CD4-positive, CD25-positive, alpha-beta regulatory T cell (primary cell): ENCODE data around the gene DLGAP4. TPM values are rescaled to one million over a fixed set of nuclear protein-coding genes. Genes with fewer than 3 reads are reported as not detected.

Experiments used
- ATAC-seq, 2 donors: fragments of 150-1000 bp; cut with Tn5 transposase; one replicate each; pipeline ENCODE4 v1.10.0; 2021; ENCODE audit warnings: low read depth in 2 of 2, moderate number of reproducible peaks in 2 of 2, moderate library complexity in 1 of 2
- DNase-seq, 3 donors: peaks; one replicate each; pipeline versions ENCODE4 v3.0.0 to v3.0.0-alpha.2; 2012 to 2022; ENCODE audit warnings: mixed read lengths in 1 of 3
- H3K27ac ChIP-seq: one replicate; pipeline ENCODE4 v1.7.0; 2013; ENCODE audit warnings: mild to moderate bottlenecking, low read length; ENCODE audit not compliant: insufficient read depth, poor library complexity, severe bottlenecking
- H3K27me3 ChIP-seq: one replicate; pipeline ENCODE4 v1.7.0; 2013; ENCODE audit warnings: low read length; ENCODE audit not compliant: control insufficient read depth, insufficient read depth
- H3K36me3 ChIP-seq: one replicate; pipeline ENCODE4 v1.7.0; 2013; ENCODE audit warnings: mild to moderate bottlenecking, low read length, moderate library complexity; ENCODE audit not compliant: control insufficient read depth, insufficient read depth
- H3K4me1 ChIP-seq: 2 replicates; pipeline ENCODE4 v1.7.0; 2013; ENCODE audit warnings: mild to moderate bottlenecking, low read length; ENCODE audit not compliant: insufficient read depth, control insufficient read depth, poor library complexity, severe bottlenecking
- H3K4me3 ChIP-seq: one replicate; pipeline ENCODE4 v1.7.0; 2013; ENCODE audit warnings: low read depth, mild to moderate bottlenecking, low read length, moderate library complexity
- H3K9me3 ChIP-seq, 2 experiments: 1 replicate in 1 of 2; 2 replicates in 1 of 2; pipeline ENCODE4 v1.7.0; 2013; ENCODE audit warnings: low read length in 2 of 2, mild to moderate bottlenecking in 1 of 2, moderate library complexity in 1 of 2; ENCODE audit not compliant: control insufficient read depth in 2 of 2
- H3K27ac Mint-ChIP-seq, 3 donors: one replicate each; pipeline ENCODE4 v1.8.0; 2020 to 2022; ENCODE audit warnings: mild to moderate bottlenecking in 3 of 3, mixed read lengths in 3 of 3, moderate library complexity in 2 of 3
- H3K27me3 Mint-ChIP-seq: one replicate; pipeline ENCODE4 v1.8.0; 2022; ENCODE audit warnings: mild to moderate bottlenecking, mixed read lengths
- H3K36me3 Mint-ChIP-seq: one replicate; pipeline ENCODE4 v1.8.0; 2020; ENCODE audit warnings: mixed read lengths
- H3K4me1 Mint-ChIP-seq, 4 donors: one replicate each; pipeline ENCODE4 v1.8.0; 2020 to 2022; ENCODE audit warnings: mixed read lengths in 4 of 4, mild to moderate bottlenecking in 1 of 4
- H3K4me3 Mint-ChIP-seq, 4 donors: one replicate each; pipeline ENCODE4 v1.8.0; 2020 to 2022; ENCODE audit warnings: mild to moderate bottlenecking in 4 of 4, mixed read lengths in 4 of 4, moderate library complexity in 3 of 4
- H3K9me3 Mint-ChIP-seq, 7 donors: one replicate each; pipeline ENCODE4 v1.8.0; 2020 to 2022; ENCODE audit warnings: mixed read lengths in 7 of 7, mild to moderate bottlenecking in 3 of 7, moderate library complexity in 2 of 7
- polyA plus RNA-seq, 4 donors: library from polyadenylated mRNA; unstranded; fragments of 300-500 nt; fragmentation: Illumina TruSeq; gene quantifications; one replicate each; pipeline ENCODE4 v1.2.3, GENCODE V29; 2021
- total RNA-seq: library from RNA; stranded (reverse); gene quantifications from one replicate; pipeline ENCODE4 v1.2.3, GENCODE V29; 2022

Gene DLGAP4
- total and polyA plus RNA-seq, 5 donors from 2014 or later: 10.8 to 43.5 (median 14.7) TPM

DNA sequence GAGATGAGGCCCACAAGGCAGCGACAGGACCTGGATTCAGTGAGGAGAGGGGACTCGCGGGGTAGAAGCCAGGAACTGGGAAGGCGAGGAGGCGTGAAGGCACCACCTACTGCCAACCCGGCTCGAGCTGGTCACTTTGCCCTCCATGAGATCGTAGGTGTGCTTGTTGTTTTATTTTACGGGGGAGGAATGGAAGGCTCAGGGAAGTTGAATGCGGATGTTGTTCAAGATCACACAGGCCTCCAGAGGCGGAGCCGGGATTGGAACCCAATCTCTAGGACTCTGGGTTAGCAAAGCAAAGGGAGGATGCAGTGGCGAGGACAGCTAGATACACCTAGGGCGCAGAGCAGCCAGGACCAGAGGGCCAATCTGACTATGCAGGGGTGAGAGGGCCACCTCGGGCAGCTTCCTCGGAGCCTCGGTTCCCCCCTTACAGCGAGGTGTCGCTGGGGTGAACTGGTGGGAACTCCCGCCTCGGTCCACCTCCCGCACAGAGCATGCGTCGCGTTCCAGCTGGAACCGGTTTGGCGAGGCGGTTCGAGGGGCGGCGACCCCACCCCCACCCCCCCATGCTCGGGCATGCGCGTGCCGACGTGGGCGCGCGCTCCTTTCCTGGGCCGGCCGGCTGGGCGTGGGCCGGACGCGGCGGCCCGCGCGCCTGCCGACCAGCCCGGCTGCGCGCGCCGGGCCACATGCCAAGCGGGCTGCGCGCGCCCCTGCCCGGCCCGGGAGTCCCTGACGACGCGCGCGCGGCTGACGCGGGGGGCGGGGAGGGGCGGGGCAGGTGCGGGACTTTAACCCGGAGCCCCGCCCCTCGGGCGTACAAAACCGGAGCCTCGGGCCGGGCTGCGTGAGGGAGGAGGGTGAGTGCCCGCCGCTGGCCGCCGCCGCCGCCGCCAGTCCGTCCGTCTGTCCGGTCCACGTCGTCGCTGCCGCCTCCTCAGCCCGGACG, 154.8 kb downstream of the DLGAP4 start:
- peak overlapping the region; percentile 91 for H3K27ac ChIP-seq
- H3K4me3 ChIP-seq: peak overlapping the region; percentile 68
- H3K4me1 Mint-ChIP-seq: peaks cover 4 to 49% (median 31%) of the 10 kb centered on the region in 4 donors
- H3K36me3 Mint-ChIP-seq: no peaks in the 10 kb centered on the region
- peaks cover 11% of the 10 kb centered on the region for H3K27me3 Mint-ChIP-seq
- no peaks in the 10 kb centered on the region for H3K9me3 ChIP-seq
- DNase-seq (peak; percentile 86 to 94 (median 88)), ATAC-seq (peak; percentile 76 to 80)
- no peaks in the 10 kb centered on the region for H3K36me3 ChIP-seq
- H3K4me1 ChIP-seq: peaks cover 47% of the 10 kb centered on the region
- peak overlapping the region; percentile 95 to 97 (median 97) for H3K27ac Mint-ChIP-seq
- H3K9me3 Mint-ChIP-seq: no peaks in the 10 kb centered on the region
- H3K4me3 Mint-ChIP-seq: peak overlapping the region; percentile 85 to 98 (median 92)
- H3K27me3 ChIP-seq: no peaks in the 10 kb centered on the region

- Mint-ChIP-seq H3K9me3 (no peaks in the 10 kb centered on the region), H3K4me1 (peaks cover 0 to 58% (median 40%) of the 10 kb centered on the region in 4 donors), H3K27ac (peak overlapping the region; percentile 95 to 97 (median 97)), H3K27me3 (peaks cover 6% of the 10 kb centered on the region), H3K36me3 (no peaks in the 10 kb centered on the region), H3K4me3 (peak overlapping the region; percentile 92 to 98 (median 95))
- DNase-seq: peak; percentile 40 to 48 (median 43)
- Histone ChIP-seq H3K36me3 (no peaks in the 10 kb centered on the region), H3K9me3 (no peaks in the 10 kb centered on the region), H3K4me3 (peak overlapping the region; percentile 80), H3K4me1 (peaks cover 56% of the 10 kb centered on the region), H3K27ac (peak overlapping the region; percentile 91), H3K27me3 (no peaks in the 10 kb centered on the region)
- ATAC-seq: peak in 1 of 2 donors; percentile 30
Measured at GRCh38 chr20:36461600-36462439, 155.7 kb downstream of the DLGAP4 start.

GRCh38 chr20:36462440-36463211, 156.5 kb downstream of the DLGAP4 start:
- Histone ChIP-seq H3K27me3 (no peaks in the 10 kb centered on the region), H3K4me3 (peak overlapping the region; percentile 80), H3K27ac (peak overlapping the region; percentile 91), H3K9me3 (no peaks in the 10 kb centered on the region), H3K36me3 (no peaks in the 10 kb centered on the region), H3K4me1 (peaks cover 64% of the 10 kb centered on the region)
- Mint-ChIP-seq H3K27ac (peak overlapping the region; percentile 95 to 97 (median 97)), H3K4me3 (peak overlapping the region; percentile 92 to 98 (median 95)), H3K36me3 (no peaks in the 10 kb centered on the region), H3K27me3 (peaks cover 5% of the 10 kb centered on the region), H3K9me3 (no peaks in the 10 kb centered on the region), H3K4me1 (peaks cover 7 to 66% (median 48%) of the 10 kb centered on the region in 4 donors)
- no peak for ATAC-seq
- DNase-seq: no peak

GRCh38 chr20:36463212-36464061, 157.3 kb downstream of the DLGAP4 start:
- Mint-ChIP-seq H3K4me3 (peak overlapping the region; percentile 92 to 98 (median 95)), H3K27ac (peak overlapping the region; percentile 95 to 97 (median 97)), H3K9me3 (no peaks in the 10 kb centered on the region), H3K4me1 (peaks cover 7 to 75% (median 50%) of the 10 kb centered on the region in 4 donors), H3K36me3 (no peaks in the 10 kb centered on the region), H3K27me3 (peaks cover 5% of the 10 kb centered on the region)
- DNase-seq (no peak), ATAC-seq (no peak)
- peak overlapping the region; percentile 68 for H3K4me3 ChIP-seq
- H3K27ac ChIP-seq: peak overlapping the region; percentile 91
- peaks cover 72% of the 10 kb centered on the region for H3K4me1 ChIP-seq
- no peaks in the 10 kb centered on the region for H3K36me3 ChIP-seq
- H3K9me3 ChIP-seq: no peaks in the 10 kb centered on the region
- H3K27me3 ChIP-seq: no peaks in the 10 kb centered on the region

DNA sequence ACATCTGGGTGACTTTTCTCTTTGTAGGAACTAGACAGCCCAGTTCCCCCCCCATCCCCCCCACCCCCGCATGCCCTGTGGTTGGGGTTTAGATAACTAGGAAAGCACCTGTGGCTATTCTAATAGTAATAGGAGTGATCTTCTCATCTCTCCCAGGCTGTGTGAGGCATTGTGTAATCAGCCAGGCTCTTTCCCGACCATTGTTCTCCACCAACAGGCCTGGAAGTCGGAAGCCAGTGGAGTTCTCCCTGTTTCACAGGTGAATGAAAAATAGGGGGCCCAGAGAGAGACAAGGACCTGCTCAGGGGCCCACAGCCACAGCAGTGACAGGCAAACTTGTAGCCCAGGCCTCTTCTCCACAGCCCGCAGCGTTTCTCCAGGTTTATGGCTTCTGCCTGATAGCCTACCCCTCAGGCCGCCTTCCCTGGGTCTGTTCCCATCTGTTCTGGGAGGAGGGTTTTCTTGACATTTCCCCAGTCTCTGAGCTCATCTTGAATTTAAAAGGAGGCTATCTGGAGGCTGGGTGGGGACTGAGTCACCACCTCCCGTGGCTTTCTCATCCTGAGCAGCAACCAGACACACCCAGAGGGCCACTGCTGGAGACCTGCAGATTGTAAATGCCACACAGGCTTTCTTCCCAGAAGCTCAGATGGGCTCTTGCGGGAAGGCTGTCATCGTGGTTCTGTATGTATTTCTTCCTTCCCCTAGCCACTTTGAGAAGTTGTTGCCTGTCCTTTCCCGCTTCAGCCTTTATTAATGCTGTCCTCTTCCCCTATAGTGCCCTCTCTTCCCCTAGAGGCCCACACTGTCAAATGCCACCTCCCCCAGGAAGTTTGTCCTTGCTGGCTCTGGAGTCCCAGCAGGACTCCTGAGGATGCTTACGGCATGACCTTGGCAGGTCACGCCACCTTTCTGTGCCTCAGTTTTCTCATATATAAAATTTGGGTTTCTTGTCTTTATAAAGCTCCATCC, 159.3 kb downstream of the DLGAP4 start:
- H3K36me3 Mint-ChIP-seq: peaks cover 7% of the 10 kb centered on the region
- H3K4me1 Mint-ChIP-seq: peaks cover 12 to 86% (median 56%) of the 10 kb centered on the region in 4 donors
- peak overlapping the region; percentile 70 to 94 (median 85) for H3K27ac Mint-ChIP-seq
- H3K9me3 Mint-ChIP-seq: no peaks in the 10 kb centered on the region
- peaks cover 4% of the 10 kb centered on the region for H3K27me3 Mint-ChIP-seq
- H3K4me1 ChIP-seq: peaks cover 81% of the 10 kb centered on the region
- ATAC-seq (no peak), DNase-seq (peak in 1 of 3 donors; percentile 66)
- no peaks in the 10 kb centered on the region for H3K36me3 ChIP-seq
- H3K4me3 ChIP-seq: peak overlapping the region; percentile 57
- peak overlapping the region; percentile 70 for H3K27ac ChIP-seq
- no peaks in the 10 kb centered on the region for H3K9me3 ChIP-seq
- H3K4me3 Mint-ChIP-seq: peak overlapping the region; percentile 61 to 90 (median 82)
- no peaks in the 10 kb centered on the region for H3K27me3 ChIP-seq

- no peaks in the 10 kb centered on the region for H3K27me3 ChIP-seq
- H3K4me3 Mint-ChIP-seq: peak overlapping the region; percentile 61 to 90 (median 82)
- no peak for DNase-seq
- H3K4me1 Mint-ChIP-seq: peaks cover 12 to 89% (median 57%) of the 10 kb centered on the region in 4 donors
- ATAC-seq: peak in 1 of 2 donors; percentile 3
- peaks cover 77% of the 10 kb centered on the region for H3K4me1 ChIP-seq
- no peaks in the 10 kb centered on the region for H3K36me3 ChIP-seq
- H3K27ac ChIP-seq: peak overlapping the region; percentile 70
- no peaks in the 10 kb centered on the region for H3K9me3 Mint-ChIP-seq
- no peaks in the 10 kb centered on the region for H3K9me3 ChIP-seq
- H3K4me3 ChIP-seq: peak overlapping the region; percentile 53
- H3K36me3 Mint-ChIP-seq: peaks cover 10% of the 10 kb centered on the region
- H3K27me3 Mint-ChIP-seq: no peaks in the 10 kb centered on the region
- peak overlapping the region; percentile 70 to 94 (median 85) for H3K27ac Mint-ChIP-seq
Measured at GRCh38 chr20:36466089-36466488, 159.9 kb downstream of the DLGAP4 start.
